Glutamatergic neuron (in vitro differentiated cells): Measurements from ENCODE around the gene ARHGAP20. TPM values are rescaled to one million over a fixed set of nuclear protein-coding genes. Genes with fewer than 3 reads are reported as not detected.

Experiments
- DNase-seq: peaks from one replicate; pipeline ENCODE4 v3.0.0; 2022
- H3K27ac Mint-ChIP-seq: one replicate; pipeline ENCODE4 v1.8.0; 2020; ENCODE audit warnings: mild to moderate bottlenecking, mixed read lengths, inconsistent platforms; ENCODE audit not compliant: unreplicated experiment
- H3K27me3 Mint-ChIP-seq: one replicate; pipeline ENCODE4 v1.8.0; 2020; ENCODE audit warnings: mild to moderate bottlenecking, moderate library complexity, mixed read lengths, inconsistent platforms; ENCODE audit not compliant: unreplicated experiment
- H3K36me3 Mint-ChIP-seq: one replicate; pipeline ENCODE4 v1.8.0; 2020; ENCODE audit warnings: mild to moderate bottlenecking, mixed read lengths, inconsistent platforms; ENCODE audit not compliant: unreplicated experiment
- H3K4me1 Mint-ChIP-seq: one replicate; pipeline ENCODE4 v1.8.0; 2020; ENCODE audit warnings: mild to moderate bottlenecking, low read depth, mixed read lengths, inconsistent platforms; ENCODE audit not compliant: unreplicated experiment
- H3K4me3 Mint-ChIP-seq: one replicate; pipeline ENCODE4 v1.8.0; 2020; ENCODE audit warnings: mild to moderate bottlenecking, mixed read lengths, inconsistent platforms; ENCODE audit not compliant: unreplicated experiment
- H3K9me3 Mint-ChIP-seq: one replicate; pipeline ENCODE4 v1.8.0; 2020; ENCODE audit warnings: mild to moderate bottlenecking, moderate library complexity, mixed read lengths, inconsistent platforms; ENCODE audit not compliant: unreplicated experiment
- total RNA-seq: library from RNA; stranded (reverse); fragmentation: NEBNext Ultra II Directional; extraction: Animal tissue kit (Norgen Biotek cat#: 25700); gene quantifications from one replicate; pipeline ENCODE4 v1.2.1, GENCODE V29; 2021; ENCODE audit not compliant: unreplicated experiment
- TF ChIP-seq, protein P1 (sequence below): fragments of 200-600 bp; sonication (generic); IDR thresholded peaks from one replicate; pipeline ENCODE4 v1.5.0; 2021; ENCODE audit not compliant: partially characterized antibody, unreplicated experiment

Gene ARHGAP20
- total RNA-seq, 1 donor from 2014 or later: not detected

DNA sequence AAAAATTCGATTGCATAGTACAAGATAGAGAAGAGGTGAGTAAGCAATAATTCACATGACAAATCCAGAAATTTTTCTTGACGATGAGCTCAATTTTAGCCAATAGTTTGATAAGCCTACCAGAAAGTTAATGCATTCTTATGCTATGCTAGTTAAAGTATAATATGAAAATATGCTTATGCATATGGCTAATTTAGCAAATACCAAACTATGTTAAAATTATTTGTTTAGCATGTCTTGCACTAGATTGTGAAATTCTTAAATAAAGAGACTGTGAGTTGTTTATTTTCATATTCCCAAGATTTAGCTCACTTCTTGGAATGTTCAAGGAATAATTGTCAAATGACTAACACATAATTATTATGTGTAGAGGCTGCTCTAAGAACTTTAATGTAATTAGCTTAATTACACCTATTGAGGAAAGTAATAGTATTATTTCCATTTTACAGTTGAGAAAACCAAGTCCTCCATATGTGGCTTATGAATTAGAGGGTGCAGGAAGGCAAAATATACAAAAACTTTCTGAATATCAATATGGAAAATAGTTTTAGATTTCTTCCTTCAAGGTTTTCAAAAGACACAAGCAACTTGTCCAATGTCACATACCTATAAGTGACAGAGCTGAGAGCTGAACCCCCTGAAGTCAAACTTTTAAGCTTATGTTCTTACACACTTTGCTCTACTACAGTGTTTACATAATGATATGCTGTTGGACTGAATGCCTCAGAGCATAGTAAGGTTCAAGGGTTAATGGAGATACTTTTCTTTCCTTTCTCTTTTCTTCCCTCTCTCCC lies 45.9 kb upstream of the ARHGAP20 start:
- Mint-ChIP-seq H3K36me3 (no peaks in the 10 kb centered on the region), H3K27me3 (no peaks in the 10 kb centered on the region), H3K4me1 (no peaks in the 10 kb centered on the region), H3K4me3 (no peak overlapping the region), H3K9me3 (no peaks in the 10 kb centered on the region), H3K27ac (no peak overlapping the region)
- TF ChIP-seq, protein P1, sequence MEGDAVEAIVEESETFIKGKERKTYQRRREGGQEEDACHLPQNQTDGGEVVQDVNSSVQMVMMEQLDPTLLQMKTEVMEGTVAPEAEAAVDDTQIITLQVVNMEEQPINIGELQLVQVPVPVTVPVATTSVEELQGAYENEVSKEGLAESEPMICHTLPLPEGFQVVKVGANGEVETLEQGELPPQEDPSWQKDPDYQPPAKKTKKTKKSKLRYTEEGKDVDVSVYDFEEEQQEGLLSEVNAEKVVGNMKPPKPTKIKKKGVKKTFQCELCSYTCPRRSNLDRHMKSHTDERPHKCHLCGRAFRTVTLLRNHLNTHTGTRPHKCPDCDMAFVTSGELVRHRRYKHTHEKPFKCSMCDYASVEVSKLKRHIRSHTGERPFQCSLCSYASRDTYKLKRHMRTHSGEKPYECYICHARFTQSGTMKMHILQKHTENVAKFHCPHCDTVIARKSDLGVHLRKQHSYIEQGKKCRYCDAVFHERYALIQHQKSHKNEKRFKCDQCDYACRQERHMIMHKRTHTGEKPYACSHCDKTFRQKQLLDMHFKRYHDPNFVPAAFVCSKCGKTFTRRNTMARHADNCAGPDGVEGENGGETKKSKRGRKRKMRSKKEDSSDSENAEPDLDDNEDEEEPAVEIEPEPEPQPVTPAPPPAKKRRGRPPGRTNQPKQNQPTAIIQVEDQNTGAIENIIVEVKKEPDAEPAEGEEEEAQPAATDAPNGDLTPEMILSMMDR: no peak
- no peak for DNase-seq

GRCh38 chr11:110757066-110757465 lies 44.8 kb upstream of the ARHGAP20 start:
- H3K4me3 Mint-ChIP-seq: no peak overlapping the region
- no peaks in the 10 kb centered on the region for H3K36me3 Mint-ChIP-seq
- H3K9me3 Mint-ChIP-seq: no peaks in the 10 kb centered on the region
- H3K27me3 Mint-ChIP-seq: no peaks in the 10 kb centered on the region
- DNase-seq: no peak
- H3K4me1 Mint-ChIP-seq: no peaks in the 10 kb centered on the region
- TF ChIP-seq, protein P1: no peak
- no peak overlapping the region for H3K27ac Mint-ChIP-seq

- Mint-ChIP-seq H3K4me3 (no peak overlapping the region), H3K27me3 (no peaks in the 10 kb centered on the region), H3K27ac (no peak overlapping the region), H3K4me1 (no peaks in the 10 kb centered on the region), H3K36me3 (no peaks in the 10 kb centered on the region), H3K9me3 (no peaks in the 10 kb centered on the region)
- TF ChIP-seq, protein P1: no peak
- DNase-seq: no peak
Observed at GRCh38 chr11:110755941-110756340, 43.7 kb upstream of the ARHGAP20 start.

DNA sequence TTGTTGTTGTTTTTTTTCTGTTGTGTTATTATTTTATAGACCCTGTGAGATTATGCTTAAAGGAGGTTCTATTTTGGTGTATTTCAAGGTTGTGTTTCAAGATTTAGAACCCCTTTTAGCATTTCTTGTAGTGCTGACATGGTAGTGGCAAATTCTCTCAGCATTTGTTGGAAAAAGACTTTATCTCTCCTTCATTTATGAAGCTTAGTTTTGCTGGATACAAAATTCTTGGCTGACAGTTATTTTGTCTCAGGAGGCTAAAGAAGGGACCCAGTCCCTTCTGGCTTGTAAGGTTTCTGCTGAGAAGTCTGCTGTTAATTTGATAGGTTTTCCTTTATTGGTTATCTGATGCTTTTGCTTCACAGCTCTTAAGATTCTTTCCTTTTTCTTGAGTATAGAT lies 40.7 kb upstream of the ARHGAP20 start:
- Mint-ChIP-seq H3K4me1 (no peaks in the 10 kb centered on the region), H3K4me3 (no peak overlapping the region), H3K36me3 (no peaks in the 10 kb centered on the region), H3K9me3 (no peaks in the 10 kb centered on the region), H3K27ac (no peak overlapping the region), H3K27me3 (no peaks in the 10 kb centered on the region)
- DNase-seq: no peak
- TF ChIP-seq, protein P1: no peak

DNA sequence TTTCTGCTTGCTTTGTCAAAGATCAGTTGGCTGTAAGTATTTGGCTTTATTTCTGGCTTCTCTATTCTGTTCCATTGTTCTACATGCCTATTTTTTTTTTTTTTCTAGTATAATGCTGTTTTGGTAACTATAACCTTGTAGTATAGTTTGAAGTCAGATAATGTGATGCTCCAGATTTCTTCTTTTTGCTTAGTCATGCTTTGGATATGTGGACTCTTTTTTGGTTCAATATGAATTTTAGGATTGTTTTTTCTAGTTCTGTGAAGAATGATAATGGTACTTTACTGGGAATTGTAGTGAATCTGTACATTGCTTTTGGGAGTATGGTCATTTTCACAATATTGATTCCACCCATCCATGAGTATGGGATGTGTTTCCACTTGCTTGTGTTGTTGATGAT lies 37.9 kb upstream of the ARHGAP20 start:
- no peaks in the 10 kb centered on the region for H3K4me1 Mint-ChIP-seq
- TF ChIP-seq, protein P1: no peak
- DNase-seq: no peak
- H3K9me3 Mint-ChIP-seq: no peaks in the 10 kb centered on the region
- no peak overlapping the region for H3K27ac Mint-ChIP-seq
- H3K4me3 Mint-ChIP-seq: no peak overlapping the region
- H3K27me3 Mint-ChIP-seq: peaks cover 2% of the 10 kb centered on the region
- no peaks in the 10 kb centered on the region for H3K36me3 Mint-ChIP-seq
